Prostate gland (tissue), 2 donors: ENCODE measurements around the gene MYO1A.

Experiments
- CTCF ChIP-seq, 4 experiments: fragments of 200-600 bp in 2 of 4; fragments of 450-650 bp in 2 of 4; sonication (generic) in 2 of 4; IDR thresholded peaks; 1 replicate in 3 of 4; 2 replicates in 1 of 4; pipeline ENCODE4 v1.5.1; 2016 to 2019; ENCODE audit warnings: antibody characterized with exemption in 4 of 4, mild to moderate bottlenecking in 2 of 4, moderate library complexity in 2 of 4
- POLR2A ChIP-seq: fragments of 450-650 bp; IDR thresholded peaks from one replicate; pipeline ENCODE4 v1.6.1; 2016; ENCODE audit warnings: antibody characterized with exemption, mild to moderate bottlenecking
- POLR2AphosphoS5 ChIP-seq: sonication (generic); formaldehyde crosslinking; IDR thresholded peaks from one replicate; pipeline ENCODE4 v1.6.1; 2017; ENCODE audit warnings: antibody characterized with exemption

- TF ChIP-seq POLR2A = no peak
- no peak for TF ChIP-seq CTCF (IDR thresholded peaks at IDR 0.05)
- no peak for TF ChIP-seq POLR2AphosphoS5
Measured at GRCh38 chr12:57004651-57005050, 45.3 kb downstream of the MYO1A start.
